GM10248 (cell line): ENCODE measurements around the gene ZC2HC1B.

Source experiments
- CTCF ChIA-PET: fragments of 300-600 bp; sonication (Branson Sonifier 250); formaldehyde crosslinking; extraction: SDS; loops from one replicate; lab custom pipeline; 2021; ENCODE audit warnings: antibody characterized with exemption; lab: Yijun Ruan, JAX
- POLR2A ChIA-PET: fragments of 350-650 bp; sonication (Branson Sonifier 250); formaldehyde crosslinking; extraction: SDS; loops from one replicate; lab custom pipeline; 2020; ENCODE audit warnings: antibody characterized with exemption; lab: Yijun Ruan, JAX
- DNase-seq: peaks from one replicate; pipeline ENCODE4 v3.0.0; 2012; ENCODE audit errors: extremely low spot score
- TF ChIP-seq, protein P1 (sequence below): IDR thresholded peaks from 2 replicates; pipeline ENCODE4 v1.5.1; 2012; ENCODE audit warnings: mild to moderate bottlenecking, low read depth; ENCODE audit errors: extremely low read depth, missing control alignments, control extremely low read depth

Gene ZC2HC1B

DNA sequence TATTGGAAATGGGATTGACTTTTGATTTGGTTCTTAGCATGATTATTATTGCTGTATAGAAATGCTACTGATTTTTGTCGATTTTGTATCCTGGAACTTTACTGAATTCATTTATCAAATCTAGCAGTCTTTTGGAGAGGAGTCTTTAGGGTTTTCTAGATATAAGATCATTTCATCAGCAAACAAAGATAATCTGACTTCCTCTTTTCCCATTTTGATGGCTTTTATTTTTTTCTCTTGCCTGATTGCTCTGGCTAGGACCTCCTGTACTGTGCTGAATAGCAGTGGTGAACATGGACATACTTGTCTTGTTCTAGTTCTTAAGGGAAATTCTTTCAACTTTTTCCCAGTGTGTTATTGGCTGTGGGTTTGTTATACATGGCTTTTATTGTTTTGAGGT lies 64.6 kb downstream of the ZC2HC1B start:
- CTCF ChIA-PET = no interaction called here
- TF ChIP-seq, protein P1, sequence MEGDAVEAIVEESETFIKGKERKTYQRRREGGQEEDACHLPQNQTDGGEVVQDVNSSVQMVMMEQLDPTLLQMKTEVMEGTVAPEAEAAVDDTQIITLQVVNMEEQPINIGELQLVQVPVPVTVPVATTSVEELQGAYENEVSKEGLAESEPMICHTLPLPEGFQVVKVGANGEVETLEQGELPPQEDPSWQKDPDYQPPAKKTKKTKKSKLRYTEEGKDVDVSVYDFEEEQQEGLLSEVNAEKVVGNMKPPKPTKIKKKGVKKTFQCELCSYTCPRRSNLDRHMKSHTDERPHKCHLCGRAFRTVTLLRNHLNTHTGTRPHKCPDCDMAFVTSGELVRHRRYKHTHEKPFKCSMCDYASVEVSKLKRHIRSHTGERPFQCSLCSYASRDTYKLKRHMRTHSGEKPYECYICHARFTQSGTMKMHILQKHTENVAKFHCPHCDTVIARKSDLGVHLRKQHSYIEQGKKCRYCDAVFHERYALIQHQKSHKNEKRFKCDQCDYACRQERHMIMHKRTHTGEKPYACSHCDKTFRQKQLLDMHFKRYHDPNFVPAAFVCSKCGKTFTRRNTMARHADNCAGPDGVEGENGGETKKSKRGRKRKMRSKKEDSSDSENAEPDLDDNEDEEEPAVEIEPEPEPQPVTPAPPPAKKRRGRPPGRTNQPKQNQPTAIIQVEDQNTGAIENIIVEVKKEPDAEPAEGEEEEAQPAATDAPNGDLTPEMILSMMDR = no peak
- DNase-seq = no peak
- POLR2A ChIA-PET = no interaction called here

DNA sequence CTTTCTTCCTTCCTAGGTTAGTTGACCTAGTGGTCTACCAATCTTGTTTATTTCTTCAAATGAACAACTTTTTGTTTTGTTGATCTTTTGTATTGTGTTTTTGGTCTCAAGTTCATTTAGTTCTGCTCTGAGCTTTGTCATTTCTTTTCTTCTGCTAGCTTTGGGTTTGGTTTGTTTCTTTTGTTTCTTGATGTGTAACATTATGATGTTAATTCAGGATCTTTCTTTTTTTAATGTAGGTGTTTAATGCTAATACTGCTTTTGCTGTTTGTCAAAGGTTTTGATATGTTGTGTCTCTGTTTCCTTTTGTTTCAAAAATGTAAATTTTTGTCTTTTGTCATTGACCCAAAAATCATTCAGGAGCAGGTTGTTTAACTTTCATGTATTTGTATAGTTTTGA lies 65.7 kb downstream of the ZC2HC1B start:
- DNase-seq = no peak
- CTCF ChIA-PET = interaction anchor here (3.1 kb wide), 1 partner anchor 10 kb away, joined by 11 read pairs; no protein-coding TSS in a partner anchor
- TF ChIP-seq, protein P1 = no peak
- POLR2A ChIA-PET = no interaction called here

DNA sequence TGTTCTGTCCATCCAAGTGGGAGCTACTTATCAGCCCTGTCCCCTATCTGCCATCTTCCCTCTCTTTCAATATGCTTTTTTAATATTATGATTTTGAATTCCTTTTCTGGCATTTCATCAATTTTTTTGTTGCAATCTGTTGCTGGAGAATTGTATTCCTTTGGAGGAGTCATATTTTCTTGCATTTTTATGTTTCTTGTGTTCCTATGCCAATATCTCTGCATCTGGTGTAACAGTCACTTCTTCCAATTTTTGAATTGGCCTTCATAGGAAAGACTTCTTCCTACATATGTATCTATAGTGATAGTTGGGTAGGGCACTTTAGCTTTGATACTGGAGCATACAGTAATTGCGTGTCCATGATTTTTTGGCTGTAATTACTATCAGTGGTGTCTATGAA lies 70.1 kb downstream of the ZC2HC1B start:
- TF ChIP-seq, protein P1 = no peak
- ChIA-PET CTCF (interaction anchor here (1.4 to 2.6 kb wide), 4 partner anchors 11 to 359 kb away, joined by 4 to 8 read pairs (median 6); no protein-coding TSS in a partner anchor), POLR2A (no interaction called here)
- DNase-seq = no peak

DNA sequence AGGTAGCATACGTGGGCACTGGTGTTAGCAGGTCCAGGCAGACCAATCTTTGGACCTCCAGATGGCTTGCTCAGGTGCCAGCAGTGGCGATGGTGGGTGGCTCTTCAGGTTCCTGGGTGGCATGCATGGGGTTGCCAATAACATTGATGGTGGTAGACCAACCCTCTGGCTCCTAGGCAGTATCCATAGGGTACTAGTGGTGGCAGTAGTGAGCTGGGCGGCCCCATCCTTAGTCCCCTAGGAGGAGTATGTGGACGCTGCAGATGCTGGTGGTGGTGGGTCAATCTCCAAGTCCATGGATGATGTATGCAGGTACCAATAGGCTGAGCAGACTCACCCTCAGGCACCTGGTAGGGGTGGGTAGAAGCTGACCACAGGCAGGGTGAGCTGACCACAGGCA lies 70.6 kb downstream of the ZC2HC1B start:
- no peak for DNase-seq
- TF ChIP-seq, protein P1 = no peak
- POLR2A ChIA-PET = no interaction called here
- CTCF ChIA-PET = interaction anchor here (1.3 to 1.8 kb wide), 3 partner anchors 10 to 153 kb away, joined by 3 to 4 read pairs (median 3); no protein-coding TSS in a partner anchor

DNA sequence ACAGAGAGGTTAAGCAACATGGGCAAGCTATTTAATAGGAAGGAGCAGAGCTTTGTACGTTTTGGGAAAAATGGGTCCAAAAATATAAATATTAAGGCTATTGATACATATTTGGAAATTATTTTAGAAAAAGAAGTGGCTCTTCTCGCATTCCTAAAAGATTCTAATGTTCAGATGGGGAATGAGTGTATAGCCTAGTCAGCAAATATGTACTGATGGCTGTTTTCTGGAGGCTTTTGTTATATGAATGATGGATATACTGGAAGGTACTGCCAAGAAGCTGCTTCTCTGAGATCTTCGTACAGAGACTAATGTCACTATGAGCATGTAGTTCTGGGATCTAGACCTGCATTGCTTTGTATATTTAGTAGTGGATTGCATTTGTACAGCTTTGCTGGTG lies 72.1 kb downstream of the ZC2HC1B start:
- TF ChIP-seq, protein P1 = no peak
- CTCF ChIA-PET = no interaction called here
- no peak for DNase-seq
- POLR2A ChIA-PET = no interaction called here

GRCh38 chr6:143936778-143937667 lies 72.7 kb downstream of the ZC2HC1B start:
- ChIA-PET POLR2A (no interaction called here), CTCF (interaction anchor here (1.5 kb wide), 1 partner anchor 100 kb away, joined by 3 read pairs; no protein-coding TSS in a partner anchor)
- DNase-seq = no peak
- TF ChIP-seq, protein P1 = no peak
